GM18511 (cell line): Measurements from ENCODE around the gene UNCX.
"Not testable (repeated sequence)": the region's sequence is repeated elsewhere in the genome, so short reads cannot be mapped to it uniquely, and the experiment has no call there.

ENCODE experiments used
- ATAC-seq: cut with Tn5 transposase; IDR thresholded peaks from one replicate; pipeline ENCODE4 v1.9.1; 2021; ENCODE audit warnings: mild to moderate bottlenecking, moderate library complexity; ENCODE audit not compliant: unreplicated experiment

The UNCX gene

GRCh38 chr7:1255080-1255816, 22.6 kb downstream of the UNCX start:
- ATAC-seq: no peak

DNA sequence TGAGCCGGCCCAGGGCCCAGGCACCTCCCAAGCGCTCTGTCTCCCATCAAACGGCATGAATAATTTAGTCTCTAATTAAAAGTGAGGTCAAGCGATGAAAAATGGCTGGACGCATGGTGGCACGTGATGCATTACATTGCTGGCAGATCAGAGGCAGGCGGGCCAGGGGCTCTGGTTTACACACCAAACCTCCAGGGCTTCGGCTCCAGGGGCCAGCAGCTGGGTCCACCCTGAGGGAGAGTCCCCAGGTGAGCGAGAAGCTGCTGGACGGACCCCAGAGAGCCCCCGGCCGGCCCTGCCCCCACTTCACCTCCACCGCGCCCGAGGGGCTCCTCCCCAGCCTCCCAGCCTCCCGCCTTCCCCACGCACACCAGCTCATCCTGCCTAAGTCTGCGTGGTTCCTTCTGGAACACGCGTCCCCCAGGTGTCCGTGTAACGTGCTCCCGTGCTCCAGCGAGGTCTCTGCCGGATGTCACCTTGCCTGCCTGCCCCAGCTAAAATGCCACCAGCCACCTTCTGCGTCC, 23.2 kb downstream of the UNCX start:
- ATAC-seq: no peak

DNA sequence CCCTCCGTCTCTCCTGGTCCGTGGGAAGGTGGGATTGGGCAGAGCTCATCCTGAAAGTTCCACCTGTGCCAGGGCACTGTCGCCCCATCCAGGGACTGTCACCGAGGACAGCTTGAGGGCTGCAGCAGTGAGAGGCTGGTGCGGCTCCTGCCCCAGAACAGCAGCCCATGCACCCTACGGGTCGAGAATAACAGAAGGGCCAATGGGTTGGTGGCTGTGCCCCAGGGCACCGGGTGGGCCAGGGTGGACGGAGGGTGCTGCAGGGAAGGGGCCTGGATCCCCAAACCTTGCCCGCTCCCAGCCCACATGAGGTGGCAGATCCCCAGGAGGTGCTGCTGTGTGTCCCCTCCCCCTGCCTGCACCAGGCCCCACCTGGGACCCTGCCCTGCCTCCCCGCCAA, 23.9 kb downstream of the UNCX start:
- ATAC-seq: no peak

GRCh38 chr7:1257221-1257620, 24.5 kb downstream of the UNCX start:
- ATAC-seq: no peak

DNA sequence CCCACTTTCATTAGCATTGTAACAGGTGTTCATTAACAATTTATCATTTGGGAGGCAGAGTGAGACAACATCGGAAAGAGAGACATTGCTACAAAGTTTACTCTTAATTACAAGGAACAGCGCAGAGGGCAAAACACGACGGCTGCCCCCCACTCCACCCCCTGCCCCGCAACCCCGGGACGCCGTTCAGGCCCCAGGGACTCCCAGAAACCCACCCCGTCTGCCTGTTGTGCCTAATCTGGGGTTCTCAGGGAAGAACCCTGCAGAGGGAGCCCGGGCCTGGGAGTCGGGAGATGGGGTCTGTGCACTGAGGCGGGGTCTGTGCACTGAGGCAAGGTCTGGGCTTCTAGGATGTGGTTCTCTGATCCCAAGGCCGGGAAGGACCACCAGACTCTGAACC, 25.2 kb downstream of the UNCX start:
- ATAC-seq: no peak

GRCh38 chr7:1259621-1260243, 27.1 kb downstream of the UNCX start:
- no peak for ATAC-seq

GRCh38 chr7:1260244-1260635, 27.6 kb downstream of the UNCX start:
- ATAC-seq: no peak

- not testable (repeated sequence) for ATAC-seq
Observed at GRCh38 chr7:1261036-1261435, 28.4 kb downstream of the UNCX start.

- ATAC-seq: no peak
Observed at GRCh38 chr7:1262441-1262840, 29.8 kb downstream of the UNCX start.

DNA sequence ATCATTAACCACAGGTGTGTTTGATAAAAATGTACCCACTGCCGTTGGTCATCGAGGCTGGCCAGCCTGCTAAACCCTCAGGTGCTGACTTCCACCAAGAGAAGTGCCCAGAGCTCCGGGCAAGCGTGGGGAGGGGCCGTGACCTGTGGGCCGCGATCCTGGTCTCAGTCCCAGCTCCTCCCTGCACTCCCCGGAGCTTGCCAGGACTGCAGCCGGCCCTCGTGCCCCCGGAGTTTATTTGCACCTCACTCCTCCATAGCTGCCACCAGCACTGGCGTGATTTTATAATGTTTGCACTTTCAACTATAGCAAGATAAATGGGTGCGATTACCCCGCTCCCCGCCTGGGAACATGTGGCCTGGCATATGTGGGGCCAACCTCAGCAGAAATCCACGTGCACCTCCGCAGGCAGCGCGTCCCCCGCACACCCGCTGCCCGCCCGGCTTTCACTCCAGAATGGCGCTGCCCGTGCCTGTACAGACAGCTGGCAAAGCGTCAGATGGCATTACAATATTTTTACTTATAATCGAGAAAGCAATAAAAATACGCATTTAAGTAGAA, 30.8 kb downstream of the UNCX start:
- ATAC-seq: no peak

GRCh38 chr7:1264345-1265280, 31.9 kb downstream of the UNCX start:
- no peak for ATAC-seq

- no peak for ATAC-seq
Observed at GRCh38 chr7:1267016-1267900, 34.6 kb downstream of the UNCX start.

DNA sequence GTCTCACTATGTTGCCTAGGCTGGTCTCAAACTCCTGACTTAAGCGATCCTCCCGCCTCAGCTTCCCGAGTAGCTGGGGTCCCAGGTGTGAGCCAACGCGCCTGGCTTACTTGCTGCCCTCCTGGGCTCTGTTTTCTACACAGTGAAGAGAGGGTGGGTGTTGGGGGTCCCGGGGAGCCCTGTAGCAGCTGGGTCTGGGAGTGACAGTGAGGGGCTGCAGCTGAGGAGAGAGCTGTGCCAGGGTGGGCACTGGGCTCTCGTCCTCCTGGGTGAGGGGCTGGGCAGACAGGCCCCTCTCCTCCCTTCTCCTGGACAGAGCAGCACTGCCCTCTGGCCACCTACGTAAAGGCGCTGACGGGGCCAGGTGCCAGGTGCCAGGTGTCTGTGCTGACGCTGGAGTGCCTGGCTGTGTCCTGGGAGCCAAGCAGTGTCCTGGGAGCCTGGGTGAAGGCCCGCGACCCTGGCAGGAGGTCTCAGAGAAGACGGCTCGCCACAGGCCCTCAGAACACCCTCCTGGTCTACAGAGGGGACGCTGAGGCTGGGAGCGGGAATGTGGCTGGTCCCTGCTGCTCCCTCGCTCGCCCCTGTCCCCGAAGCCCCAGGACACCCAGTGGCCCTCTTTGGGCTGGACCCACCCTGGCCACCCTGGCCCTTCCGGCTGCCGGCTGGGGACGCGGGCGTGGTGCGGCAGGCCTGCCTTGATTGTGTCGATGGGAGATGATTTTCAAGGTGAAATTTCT, 35.6 kb downstream of the UNCX start:
- no peak for ATAC-seq

GRCh38 chr7:1268866-1269265, 36.2 kb downstream of the UNCX start:
- ATAC-seq: no peak

DNA sequence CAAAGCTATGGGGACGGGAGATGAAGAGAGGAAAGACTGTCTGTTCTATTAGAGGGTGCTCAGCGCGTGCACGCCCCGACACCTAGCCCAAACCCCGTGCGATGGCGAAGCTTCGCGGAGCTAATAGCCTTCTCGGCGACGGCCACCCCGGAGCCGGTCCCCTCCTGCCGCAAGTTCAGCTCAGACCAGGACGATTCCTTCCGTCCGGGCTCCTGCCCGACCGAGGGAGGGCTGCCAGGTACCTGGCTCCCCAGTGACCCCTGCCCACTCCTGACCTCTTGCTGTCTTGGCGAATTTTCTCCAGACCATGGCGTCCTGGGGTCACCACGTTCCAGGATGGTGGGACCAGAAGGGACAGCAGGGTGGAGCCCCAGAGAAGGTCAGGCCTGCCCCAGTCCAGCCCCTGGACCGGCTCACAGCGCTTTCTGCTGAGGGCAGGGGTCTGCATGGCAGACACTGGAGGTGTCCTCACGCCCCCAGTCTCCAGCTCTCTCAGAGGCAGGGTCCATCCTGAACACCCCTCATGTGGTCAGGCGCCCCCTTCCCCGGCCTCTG, 36.7 kb downstream of the UNCX start:
- ATAC-seq: no peak

GRCh38 chr7:1270181-1270580, 37.5 kb downstream of the UNCX start:
- no peak for ATAC-seq

DNA sequence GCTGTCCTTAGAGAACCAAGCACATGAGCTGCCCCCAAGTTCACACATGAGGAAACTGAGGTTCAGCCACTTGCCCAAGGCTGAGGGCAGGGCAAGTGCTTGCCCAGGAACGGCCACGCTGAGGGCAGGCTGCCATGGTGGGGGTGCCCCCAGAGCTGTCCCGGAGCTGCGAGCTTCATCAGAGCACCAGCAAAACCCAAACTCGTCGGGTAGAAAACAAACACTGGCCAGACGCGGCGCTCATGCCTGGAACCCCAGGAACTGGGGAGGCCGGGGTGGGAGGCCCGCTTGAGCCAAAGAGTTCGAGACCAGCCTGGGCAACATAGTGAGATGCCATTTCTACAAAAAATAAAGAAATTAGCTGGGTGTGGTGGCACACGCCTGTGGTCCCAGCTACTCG, 38.4 kb downstream of the UNCX start:
- no peak for ATAC-seq

GRCh38 chr7:1271656-1272055, 39.0 kb downstream of the UNCX start:
- ATAC-seq: no peak

DNA sequence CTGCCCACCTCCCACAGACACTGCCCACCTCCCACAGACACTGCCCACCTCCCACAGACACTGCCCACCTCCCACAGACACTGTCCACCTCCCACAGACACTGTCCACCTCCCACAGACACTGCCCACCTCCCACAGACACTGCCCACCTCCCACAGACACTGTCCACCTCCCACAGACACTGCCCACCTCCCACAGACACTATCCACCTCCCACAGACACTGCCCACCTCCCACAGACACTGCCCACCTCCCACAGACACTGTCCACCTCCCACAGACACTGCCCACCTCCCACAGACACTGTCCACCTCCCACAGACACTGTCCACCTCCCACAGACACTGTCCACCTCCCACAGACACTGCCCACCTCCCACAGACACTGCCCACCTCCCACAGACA, 39.5 kb downstream of the UNCX start:
- not testable (repeated sequence) for ATAC-seq
